Breast epithelium (tissue), 4 donors: Measurements from ENCODE around the gene DPRX. TPM values are rescaled to one million over a fixed set of nuclear protein-coding genes. Genes with fewer than 3 reads are reported as not detected.
A peak's percentile ranks its signal among the peaks of the same experiment; 100 is the strongest.

Source experiments
- DNase-seq, 2 donors: peaks; one replicate each; pipeline ENCODE4 v3.0.0-alpha.2; 2019; ENCODE audit warnings: low spot score in 2 of 2
- H3K27ac ChIP-seq, 2 donors: fragments of 200-600 bp; sonication (generic) in 1 of 2; one replicate each; pipeline ENCODE4 v1.5.1; 2016 to 2019; ENCODE audit warnings: mild to moderate bottlenecking in 1 of 2
- H3K27me3 ChIP-seq, 2 donors: fragments of 200-600 bp; sonication (generic) in 1 of 2; one replicate each; pipeline versions ENCODE4 v1.5.1 to v1.6.0; 2017 to 2019; ENCODE audit warnings: control low read depth in 1 of 2, mild to moderate bottlenecking in 1 of 2
- H3K36me3 ChIP-seq: fragments of 200-600 bp; one replicate; pipeline ENCODE4 v1.5.1; 2019
- H3K4me1 ChIP-seq, 2 donors: fragments of 200-600 bp; sonication (generic); one replicate each; pipeline ENCODE4 v1.5.1; 2016 to 2019; ENCODE audit warnings: control low read depth in 1 of 2
- H3K4me3 ChIP-seq, 3 donors: fragments of 200-600 bp; sonication (generic); 1 replicate in 2 of 3; 2 replicates in 1 of 3; pipeline ENCODE4 v1.5.1; 2016 to 2019; ENCODE audit warnings: mild to moderate bottlenecking in 3 of 3, moderate library complexity in 2 of 3
- H3K9me3 ChIP-seq, 2 donors: fragments of 200-600 bp; sonication (generic) in 1 of 2; one replicate each; pipeline ENCODE4 v1.5.1; 2016 to 2019; ENCODE audit warnings: control low read depth in 1 of 2
- CTCF ChIP-seq, 3 donors: fragments of 450-650 bp; IDR thresholded peaks; one replicate each; pipeline ENCODE4 v1.5.1; 2016 to 2017; ENCODE audit warnings: antibody characterized with exemption in 3 of 3, mild to moderate bottlenecking in 3 of 3, moderate library complexity in 3 of 3
- POLR2A ChIP-seq: fragments of 450-650 bp; IDR thresholded peaks from one replicate; pipeline ENCODE4 v1.6.1; 2016; ENCODE audit warnings: antibody characterized with exemption, mild to moderate bottlenecking, moderate library complexity
- POLR2AphosphoS5 ChIP-seq, 3 donors: sonication (generic); formaldehyde crosslinking; IDR thresholded peaks; one replicate each; pipeline ENCODE4 v1.6.1; 2017; ENCODE audit warnings: antibody characterized with exemption in 3 of 3
- intact Hi-C: fragments of 100-400 bp; cut with DNase I; formaldehyde crosslinking; loops from one replicate; pipeline ENCODE4 v1.15.1; 2023; ENCODE audit warnings: low total_unique reads
- total RNA-seq, 3 donors: library from RNA; depleted of rRNA; stranded (reverse); fragments of >200 nt; gene quantifications; one replicate each; pipeline ENCODE4 v1.1.0, GENCODE V29; 2016

The DPRX gene
- total RNA-seq, 3 donors from 2014 or later, result not detected

- H3K27me3 ChIP-seq, result no peaks in the 10 kb centered on the region
- H3K4me3 ChIP-seq, result no peak overlapping the region
- no peak for DNase-seq
- intact Hi-C loops, result no loop called here
- no peak overlapping the region for H3K27ac ChIP-seq
- H3K9me3 ChIP-seq, result peaks cover 0 to 3% of the 10 kb centered on the region in 2 donors
- H3K4me1 ChIP-seq, result no peaks in the 10 kb centered on the region
- TF ChIP-seq POLR2A (no peak), POLR2AphosphoS5 (IDR thresholded peaks at IDR 0.05) (no peak), CTCF (IDR thresholded peaks at IDR 0.05) (no peak)
- no peaks in the 10 kb centered on the region for H3K36me3 ChIP-seq
Measured at GRCh38 chr19:53655042-53655665, 23.4 kb downstream of the DPRX start.

GRCh38 chr19:53657330-53657729 is 25.5 kb downstream of the DPRX start:
- Histone ChIP-seq H3K9me3 (peaks cover 0 to 3% of the 10 kb centered on the region in 2 donors), H3K27me3 (no peaks in the 10 kb centered on the region), H3K36me3 (no peaks in the 10 kb centered on the region), H3K27ac (no peak overlapping the region), H3K4me1 (no peaks in the 10 kb centered on the region), H3K4me3 (no peak overlapping the region)
- intact Hi-C loops, result no loop called here
- no peak for DNase-seq
- no peak for TF ChIP-seq CTCF (IDR thresholded peaks at IDR 0.05)
- no peak for TF ChIP-seq POLR2A
- no peak for TF ChIP-seq POLR2AphosphoS5 (IDR thresholded peaks at IDR 0.05)

GRCh38 chr19:53657778-53658177 is 26.0 kb downstream of the DPRX start:
- Histone ChIP-seq H3K27me3 (no peaks in the 10 kb centered on the region), H3K27ac (no peak overlapping the region), H3K9me3 (peaks cover 0 to 3% of the 10 kb centered on the region in 2 donors), H3K4me1 (no peaks in the 10 kb centered on the region), H3K36me3 (no peaks in the 10 kb centered on the region), H3K4me3 (no peak overlapping the region)
- no peak for DNase-seq
- intact Hi-C loops, result no loop called here
- no peak for TF ChIP-seq POLR2A
- no peak for TF ChIP-seq POLR2AphosphoS5 (IDR thresholded peaks at IDR 0.05)
- TF ChIP-seq CTCF (IDR thresholded peaks at IDR 0.05), result no peak

- intact Hi-C loops, result no loop called here
- no peak overlapping the region for H3K4me3 ChIP-seq
- DNase-seq, result peak in 1 of 2 donors; percentile 31
- no peaks in the 10 kb centered on the region for H3K36me3 ChIP-seq
- peaks cover 0 to 3% of the 10 kb centered on the region in 2 donors for H3K9me3 ChIP-seq
- no peaks in the 10 kb centered on the region for H3K27me3 ChIP-seq
- H3K27ac ChIP-seq, result no peak overlapping the region
- H3K4me1 ChIP-seq, result no peaks in the 10 kb centered on the region
- peak in 1 of 3 donors; percentile 17 for TF ChIP-seq CTCF (IDR thresholded peaks at IDR 0.05)
- no peak for TF ChIP-seq POLR2A
- TF ChIP-seq POLR2AphosphoS5 (IDR thresholded peaks at IDR 0.05), result no peak
Measured at GRCh38 chr19:53659292-53659691, 27.5 kb downstream of the DPRX start.

- no peaks in the 10 kb centered on the region for H3K4me1 ChIP-seq
- peak overlapping the region in 1 of 2 donors; percentile 43 for H3K27ac ChIP-seq
- H3K27me3 ChIP-seq, result no peaks in the 10 kb centered on the region
- no peak for DNase-seq
- intact Hi-C loops, result no loop called here
- H3K9me3 ChIP-seq, result peaks cover 0 to 3% of the 10 kb centered on the region in 2 donors
- H3K36me3 ChIP-seq, result no peaks in the 10 kb centered on the region
- H3K4me3 ChIP-seq, result no peak overlapping the region
- TF ChIP-seq CTCF (IDR thresholded peaks at IDR 0.05) (no peak), POLR2AphosphoS5 (IDR thresholded peaks at IDR 0.05) (no peak), POLR2A (no peak)
Measured at GRCh38 chr19:53660584-53660983, 28.8 kb downstream of the DPRX start.
